SJCRH30 (cell line): ENCODE data around the gene PGBD1. TPM values are rescaled to one million over a fixed set of nuclear protein-coding genes. Genes with fewer than 3 reads are reported as not detected.

Source experiments
- total RNA-seq: library from RNA; depleted of rRNA; stranded (reverse); fragments of >200 nt; shearing (Covaris generic); gene quantifications from 2 replicates; pipeline ENCODE4 v1.2.3, GENCODE V29; 2014; rRNA removed

Gene PGBD1
- total RNA-seq, 1 experiment from 2014 or later, result 11.2 TPM

Other genes starting within 250 kb of the PGBD1 start
- gene ZNF165, start 201.0 kb upstream of the PGBD1 start, total RNA-seq, result 0.53 and 0.68 TPM in 2 replicates
- gene ZSCAN16, start 157.0 kb upstream of the PGBD1 start, total RNA-seq, result 2.9 and 4.6 TPM in 2 replicates
- gene ZKSCAN8, start 139.7 kb upstream of the PGBD1 start, total RNA-seq, result 22.4 and 24.6 TPM in 2 replicates
- gene ZSCAN9, start 56.3 kb upstream of the PGBD1 start, total RNA-seq, result 14.0 and 15.5 TPM in 2 replicates
- 4.4 and 4.8 TPM in 2 replicates for gene ZKSCAN4, start 29.3 kb upstream of the PGBD1 start, total RNA-seq
- not detected in 2 replicates for gene NKAPL, start 22.3 kb upstream of the PGBD1 start, total RNA-seq
- gene ZSCAN26, start 14.4 kb upstream of the PGBD1 start, total RNA-seq, result 12.1 and 12.7 TPM in 2 replicates
- 1.9 and 2.6 TPM in 2 replicates for gene ZSCAN31, start 54.6 kb downstream of the PGBD1 start, total RNA-seq
- 3.9 and 4.6 TPM in 2 replicates for gene ZKSCAN3, start 68.4 kb downstream of the PGBD1 start, total RNA-seq
- 8.4 and 10.5 TPM in 2 replicates for gene ZSCAN12, start 118.2 kb downstream of the PGBD1 start, total RNA-seq
- gene ZSCAN23, start 161.9 kb downstream of the PGBD1 start, total RNA-seq, result 1.1 and 2.3 TPM in 2 replicates
- not detected in 2 replicates for gene GPX6, start 234.2 kb downstream of the PGBD1 start, total RNA-seq
- not detected in 2 replicates for gene GPX5, start 244.3 kb downstream of the PGBD1 start, total RNA-seq